Adipose tissue (tissue), 3 donors: ENCODE results near the gene GPR31. TPM values are rescaled to one million over a fixed set of nuclear protein-coding genes. Genes with fewer than 3 reads are reported as not detected.

Source experiments
- H3K27ac ChIP-seq: one replicate; pipeline ENCODE4 v1.5.1; 2013; ENCODE audit warnings: low read depth, low read length
- WGBS, 3 donors: extraction: QIAGEN DNeasy Blood & Tissue Kit; methylation state at CpG; one replicate each; pipeline ENCODE4 v1.1.7; 2013; 5-methylcytosine and 5-hydroxymethylcytosine counted together
- polyA plus RNA-seq, 3 donors: library from polyadenylated mRNA; stranded (reverse); fragments of 200-250 nt; gene quantifications; one replicate each; pipeline ENCODE4 v1.2.3, GENCODE V29; 2013
- donor health status: healthy with polysubstance abuse.
- donor health status: Bipolar disorder and iron deficiency.
- donor health status: healthy.

Gene GPR31
- polyA plus RNA-seq, 3 donors = not detected

- H3K27ac ChIP-seq = no peak overlapping the region
- WGBS, 3 donors = 69 to 71% (median 69%) methylated on average over 6 of the region's 6 CpGs
These were observed 48.1 kb downstream of the GPR31 start for GRCh38 chr6:167109651-167110050.

GRCh38 chr6:167108278-167108677, 49.5 kb downstream of the GPR31 start:
- WGBS, 3 donors = 72 to 94% (median 91%) methylated on average over 5 of the region's 5 CpGs
- H3K27ac ChIP-seq = no peak overlapping the region

- WGBS, 3 donors = 78 to 84% (median 80%) methylated on average over 7 of the region's 7 CpGs
- H3K27ac ChIP-seq = no peak overlapping the region
These were observed 50.0 kb downstream of the GPR31 start for GRCh38 chr6:167107787-167108186.

GRCh38 chr6:167106406-167106805, 51.4 kb downstream of the GPR31 start:
- WGBS, 3 donors = 53 to 90% (median 79%) methylated on average over 1 of the region's 1 CpG
- H3K27ac ChIP-seq = no peak overlapping the region

Other genes starting within 250 kb of the GPR31 start
- gene RNASET2, start 201.4 kb downstream of the GPR31 start, polyA plus RNA-seq = 10 to 100 TPM; 20.5 to 36.9 (median 34.4) TPM
- gene CEP43, start 158.6 kb downstream of the GPR31 start, polyA plus RNA-seq = 1 to 10 TPM; 5.0 to 9.2 (median 6.2) TPM
- gene CCR6, start 34.9 kb downstream of the GPR31 start, polyA plus RNA-seq = under 1 TPM; 0.05 to 0.11 (median 0.09) TPM
- gene UNC93A, start 133.3 kb upstream of the GPR31 start, polyA plus RNA-seq = not detected
- not detected for gene TTLL2, start 167.1 kb upstream of the GPR31 start, polyA plus RNA-seq